ENCODE data around the gene NINJ2.

The NINJ2 gene

GRCh38 chr12:612293-612692, 51.0 kb downstream of the NINJ2 start:
- no peak for DNase-seq

DNA sequence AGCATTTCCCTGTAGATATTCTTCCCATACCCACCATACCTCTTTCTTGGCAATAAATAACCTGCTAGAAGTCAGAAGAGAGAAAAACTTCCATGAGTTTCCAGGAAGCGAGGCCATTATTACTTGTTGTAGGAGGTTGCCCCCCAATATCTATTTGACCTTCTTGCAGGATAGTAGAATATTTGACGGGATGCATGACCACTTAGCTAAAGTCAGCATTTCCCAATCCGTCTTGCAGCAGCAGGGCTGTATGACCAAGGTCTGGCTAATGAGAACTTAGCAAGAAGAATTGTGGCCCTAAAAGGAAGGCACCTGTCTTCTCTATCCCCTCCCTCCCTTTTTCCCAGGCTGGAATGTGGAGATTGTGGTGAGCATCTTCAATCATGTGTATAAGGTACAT, 51.5 kb downstream of the NINJ2 start:
- no peak for DNase-seq

DNA sequence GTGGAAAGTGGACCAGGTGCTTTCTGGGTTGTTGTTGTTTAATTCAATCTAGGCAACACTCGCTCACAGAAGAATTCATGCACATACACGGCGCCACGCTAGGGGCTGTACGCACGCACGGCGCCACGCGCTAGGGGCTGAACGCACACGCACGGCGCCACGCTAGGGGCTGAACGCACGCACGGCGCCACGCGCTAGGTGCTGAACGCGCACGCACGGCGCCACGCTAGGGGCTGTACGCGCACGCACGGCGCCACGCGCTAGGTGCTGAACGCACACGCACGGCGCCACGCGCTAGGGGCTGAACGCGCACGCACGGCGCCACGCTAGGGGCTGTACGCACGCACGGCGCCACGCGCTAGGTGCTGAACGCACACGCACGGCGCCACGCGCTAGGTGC, 54.3 kb downstream of the NINJ2 start:
- no peak for DNase-seq

GRCh38 chr12:608413-608812, 54.8 kb downstream of the NINJ2 start:
- DNase-seq: no peak

- DNase-seq: peak in 1 of 6 experiments; percentile 8
Observed at GRCh38 chr12:607541-608001, 55.7 kb downstream of the NINJ2 start.

DNA sequence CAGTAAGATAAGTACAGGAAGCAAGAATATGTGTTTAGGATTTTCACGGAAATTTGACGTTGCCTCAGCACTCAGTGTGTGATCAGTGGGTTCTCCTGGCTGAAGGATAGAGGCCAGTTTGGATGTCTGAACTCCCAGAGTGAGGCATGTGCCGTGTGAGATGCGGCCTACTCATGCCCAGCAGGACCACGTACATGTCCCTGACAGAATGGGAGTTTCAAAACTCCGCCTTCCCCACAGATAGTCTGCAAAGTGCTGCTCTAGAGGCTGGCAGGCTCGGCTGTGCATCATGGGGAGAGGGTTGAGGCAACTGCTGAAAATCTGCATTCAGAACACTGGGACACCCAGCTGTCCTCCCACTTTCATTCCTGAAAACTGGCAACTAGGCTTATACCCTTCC, 58.3 kb downstream of the NINJ2 start:
- DNase-seq: no peak

DNA sequence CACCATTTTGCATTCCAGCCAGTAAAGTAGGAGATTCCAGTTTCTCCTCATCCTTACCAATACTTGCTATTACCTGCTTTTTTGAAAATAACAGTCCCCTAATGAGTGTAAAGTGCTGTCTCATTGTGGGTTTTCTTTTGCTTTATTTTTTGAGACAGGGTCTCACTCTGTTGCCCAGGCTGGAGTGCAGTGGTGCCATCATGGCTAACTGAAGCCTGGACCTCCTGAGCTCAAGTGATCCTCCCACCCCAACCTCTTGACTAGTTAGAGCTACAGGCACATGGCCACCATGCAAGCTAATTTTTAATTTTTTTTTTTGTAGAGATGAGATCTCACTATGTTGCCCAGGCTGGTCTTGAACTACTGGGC, 60.6 kb downstream of the NINJ2 start:
- DNase-seq: no peak

DNA sequence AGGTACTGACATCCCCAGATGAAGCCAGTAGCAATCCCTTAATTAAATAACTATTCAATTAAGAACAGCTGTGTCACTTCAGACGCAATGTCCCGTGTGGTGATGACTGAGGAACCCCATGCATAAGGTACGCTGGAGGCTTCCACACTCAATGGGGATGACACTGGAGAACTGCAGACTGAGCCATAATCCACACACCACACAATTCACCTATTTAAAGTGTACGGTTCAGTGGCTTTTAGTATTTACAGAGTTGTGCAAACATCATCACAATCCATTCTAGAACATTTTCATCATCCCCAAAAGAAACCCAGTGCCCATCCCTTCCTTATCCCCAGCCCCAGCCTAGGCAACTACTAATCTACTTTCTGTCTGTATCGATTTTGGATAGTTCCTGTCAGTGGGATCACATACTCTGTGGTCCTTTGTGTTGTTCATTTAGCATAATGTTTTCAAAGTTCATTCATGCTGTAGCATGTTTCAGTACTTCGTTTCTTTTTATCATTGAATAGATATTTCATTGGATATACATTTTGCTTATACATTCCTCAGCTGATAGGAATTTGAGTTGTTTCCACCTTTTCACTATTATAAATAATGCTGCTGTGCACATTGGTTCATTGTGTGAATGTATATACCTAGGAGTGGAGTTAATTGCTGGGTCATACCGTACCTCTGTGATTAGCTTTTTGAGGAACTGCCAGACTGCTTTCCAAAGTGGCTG, 61.1 kb downstream of the NINJ2 start:
- no peak for DNase-seq

GRCh38 chr12:599756-600155, 63.5 kb downstream of the NINJ2 start:
- no peak for DNase-seq

GRCh38 chr12:597926-598568, 65.2 kb downstream of the NINJ2 start:
- no peak for DNase-seq

DNA sequence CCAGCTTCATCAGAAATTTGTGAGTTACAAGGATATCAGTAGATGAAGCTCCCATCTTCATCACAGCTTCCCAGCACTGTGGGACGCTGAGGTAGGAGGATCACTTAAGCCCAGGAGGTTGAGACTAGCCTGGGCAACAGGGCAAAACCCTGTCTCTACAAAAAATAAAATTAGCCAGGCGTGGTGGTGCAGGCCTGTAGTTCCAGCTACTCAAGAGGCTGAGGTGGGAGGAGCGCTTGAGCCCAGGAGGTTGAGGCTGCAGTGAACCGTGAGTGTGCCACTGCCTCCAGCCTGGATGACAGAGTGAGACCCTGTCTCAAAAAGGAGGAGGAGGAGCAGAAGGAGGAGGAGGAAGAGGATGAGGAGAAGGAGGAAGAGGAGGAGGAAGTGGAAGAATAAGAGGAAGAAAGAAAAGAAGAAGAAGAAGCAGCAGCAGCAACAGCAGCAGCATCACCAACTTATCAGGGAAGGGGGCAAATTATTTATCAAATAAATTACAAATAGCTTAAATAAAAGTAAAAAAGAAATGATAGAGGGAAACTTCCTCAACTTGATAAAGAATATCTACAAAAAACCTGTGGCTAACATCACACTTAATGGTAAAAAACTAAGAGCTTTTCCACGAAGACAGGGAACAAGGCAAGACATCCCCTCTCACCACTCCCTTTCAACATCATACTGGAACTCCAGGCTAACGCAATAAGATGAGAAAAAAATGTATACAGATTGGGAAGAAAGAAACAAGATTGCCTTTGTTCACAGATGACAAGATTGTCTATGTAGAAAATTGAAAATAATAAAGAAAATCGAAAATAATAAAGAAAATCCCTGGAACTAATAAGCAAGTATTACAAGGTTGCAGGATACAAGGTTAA, 69.6 kb downstream of the NINJ2 start:
- DNase-seq: no peak

DNA sequence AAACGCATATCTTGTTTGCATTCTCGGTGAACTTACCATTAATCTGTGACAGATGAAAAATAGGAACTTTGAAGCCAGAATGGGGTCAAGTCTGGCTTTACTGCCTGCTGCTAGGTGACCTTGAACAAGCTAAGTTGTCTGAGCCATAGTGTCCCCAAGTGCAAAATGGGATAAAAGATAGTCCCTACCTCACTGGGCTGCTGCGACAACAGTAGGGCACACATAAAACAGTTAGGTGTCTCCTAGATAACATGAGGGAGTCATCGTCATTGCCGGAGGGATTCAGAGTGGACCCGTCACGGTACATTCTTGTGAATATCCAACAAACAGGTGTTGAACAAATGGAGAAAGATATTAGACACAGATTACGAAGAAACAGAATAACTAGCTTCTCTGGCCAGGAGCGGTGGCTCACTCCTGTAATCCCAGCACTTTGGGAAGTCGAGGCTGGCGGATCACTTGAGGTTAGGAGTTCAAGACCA, 71.2 kb downstream of the NINJ2 start:
- DNase-seq: no peak

DNA sequence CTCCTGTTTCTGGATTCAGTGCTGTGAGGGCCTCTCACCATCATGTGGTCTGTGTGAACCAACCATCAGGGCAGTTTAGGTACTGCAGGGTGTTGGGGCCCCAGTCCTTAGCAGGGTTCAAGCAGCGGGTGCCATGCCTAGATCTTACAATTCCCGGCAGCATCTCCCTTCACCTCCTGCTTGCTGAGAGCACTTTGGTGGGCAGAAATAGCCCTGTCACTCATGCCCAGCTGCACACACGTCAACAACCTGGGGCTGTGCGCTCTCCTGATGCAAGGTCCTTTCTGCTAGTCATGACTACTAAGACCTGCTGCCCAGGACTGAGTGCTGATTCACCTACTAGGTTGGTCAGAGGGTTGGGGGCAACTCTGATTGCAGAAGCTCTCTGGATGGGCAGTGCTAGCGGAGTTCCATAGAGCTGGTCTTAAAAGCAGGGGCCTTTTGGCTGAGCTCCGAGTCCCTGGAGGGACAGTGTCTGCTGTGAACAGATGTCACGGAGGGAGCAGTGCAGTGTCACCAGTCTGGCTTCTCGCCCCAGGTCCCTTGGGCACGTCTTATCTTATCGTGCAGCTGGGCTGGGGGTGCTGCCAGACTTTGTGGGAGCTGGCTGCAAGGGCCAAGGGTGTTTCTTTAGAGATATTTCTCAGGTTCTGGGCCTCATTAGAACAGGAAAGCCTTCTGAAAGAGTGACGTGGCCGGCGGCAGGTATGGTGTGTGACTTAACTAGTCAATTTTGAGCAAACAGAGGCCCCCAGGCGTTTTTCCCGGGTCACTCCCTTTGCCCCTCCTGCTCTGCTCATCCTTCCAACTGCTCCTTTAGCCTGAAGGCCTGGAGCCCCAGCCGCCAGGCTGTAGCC, 71.8 kb downstream of the NINJ2 start:
- DNase-seq: no peak

- DNase-seq: no peak
Observed at GRCh38 chr12:590206-590750, 73.0 kb downstream of the NINJ2 start.

DNA sequence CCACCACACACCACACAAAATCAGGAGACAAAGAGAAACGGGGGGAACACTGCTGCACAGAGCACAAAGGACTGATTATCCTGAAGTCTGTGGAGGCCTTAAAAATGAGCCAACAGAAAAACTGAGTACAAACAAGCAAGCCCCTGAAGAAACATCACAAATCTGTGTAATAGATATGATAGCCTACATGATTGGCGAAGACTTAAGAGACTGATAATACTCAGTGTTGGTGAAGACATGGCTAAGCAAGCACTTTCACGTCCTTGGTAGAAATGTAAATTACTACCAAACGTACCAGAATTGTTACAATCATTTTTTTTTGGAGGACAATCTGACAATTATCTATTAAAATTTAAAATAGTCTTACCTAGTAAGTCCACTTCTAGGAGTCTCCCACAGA, 74.6 kb downstream of the NINJ2 start:
- no peak for DNase-seq

DNA sequence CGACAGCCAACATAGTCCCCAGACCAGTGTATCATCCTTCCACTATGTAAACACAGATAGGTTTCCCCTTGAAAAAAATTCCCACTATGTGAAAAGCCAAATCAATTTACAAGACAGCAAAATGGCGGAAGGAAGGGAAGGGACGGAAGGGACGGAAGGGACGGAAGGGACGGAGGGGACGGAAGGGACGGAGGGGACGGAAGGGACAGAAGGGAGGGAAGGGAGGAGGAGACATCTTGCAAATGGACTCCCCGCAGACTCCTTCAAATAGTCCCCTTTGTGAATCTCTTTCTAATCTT, 75.3 kb downstream of the NINJ2 start:
- DNase-seq: no peak

DNA sequence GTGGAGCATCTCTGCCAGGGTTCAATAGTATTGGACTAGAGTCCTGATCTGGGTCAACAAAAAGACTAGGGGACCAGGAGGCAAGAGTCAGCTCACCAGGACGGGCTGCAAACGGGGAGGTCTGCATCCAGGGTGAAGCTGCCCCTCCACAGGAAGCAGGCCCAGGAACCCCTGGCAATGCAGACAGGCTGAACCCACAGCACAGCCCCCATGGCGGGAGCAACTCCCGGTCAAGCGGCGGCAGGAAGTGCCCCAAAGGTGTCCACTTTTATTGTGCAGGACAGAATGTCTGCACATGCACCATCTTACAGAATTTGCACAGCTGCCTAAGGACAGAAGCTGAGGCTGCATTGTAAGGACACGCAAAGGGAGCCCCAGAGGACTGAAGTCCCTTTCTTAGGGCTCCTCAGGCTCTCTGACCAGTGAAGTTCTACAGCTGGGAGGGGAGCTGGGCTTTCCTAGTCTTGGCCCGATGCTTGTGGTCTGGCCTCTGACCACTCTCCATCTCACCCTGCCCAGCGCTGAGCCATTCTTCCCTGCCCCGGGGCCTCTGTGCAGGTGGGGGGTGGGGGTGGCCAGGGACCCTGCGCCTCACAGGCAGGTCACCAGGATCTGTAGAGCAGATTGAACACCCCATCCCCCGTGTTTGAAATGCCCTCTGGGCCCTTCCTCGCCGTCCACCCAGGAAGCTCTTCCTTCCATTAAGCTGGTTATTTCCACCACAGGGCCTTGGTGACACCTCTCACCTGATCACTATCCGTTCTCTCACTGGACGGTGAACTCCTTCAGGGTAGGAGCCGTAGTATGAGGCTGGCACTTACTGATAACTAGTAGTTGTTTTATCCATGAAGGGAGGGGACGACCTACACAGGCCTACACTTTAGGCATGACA, 75.9 kb downstream of the NINJ2 start:
- DNase-seq: no peak

GRCh38 chr12:586318-587071, 76.8 kb downstream of the NINJ2 start:
- DNase-seq: no peak

GRCh38 chr12:585062-586061, 77.9 kb downstream of the NINJ2 start:
- no peak for DNase-seq

Data from stimulated activated naive CD4-positive, alpha-beta T cell (primary cell).